Epithelial cell of prostate (primary cell): ENCODE data around the gene TTYH3.
"Not testable (repeated sequence)": the region's sequence is repeated elsewhere in the genome, so short reads cannot be mapped to it uniquely, and the experiment has no call there.

Experiments
- DNase-seq: peaks from one replicate; pipeline ENCODE4 v3.0.0-alpha.2; 2011; ENCODE audit warnings: low read depth, low spot score
- H3K27ac ChIP-seq: fragments of 450-650 bp; 2 replicates; pipeline ENCODE4 v1.5.1; 2017; ENCODE audit warnings: mild to moderate bottlenecking

Gene TTYH3

GRCh38 chr7:2602406-2603043, 29.3 kb upstream of the TTYH3 start:
- no peak overlapping the region for H3K27ac ChIP-seq
- DNase-seq: no peak

GRCh38 chr7:2603044-2603965, 28.5 kb upstream of the TTYH3 start:
- DNase-seq: no peak
- no peak overlapping the region for H3K27ac ChIP-seq

- no peak for DNase-seq
- H3K27ac ChIP-seq: no peak overlapping the region
Observed at GRCh38 chr7:2604608-2605174, 27.1 kb upstream of the TTYH3 start.

GRCh38 chr7:2605608-2606538, 25.9 kb upstream of the TTYH3 start:
- no peak overlapping the region for H3K27ac ChIP-seq
- DNase-seq: no peak

- no peak for DNase-seq
- H3K27ac ChIP-seq: no peak overlapping the region
Observed at GRCh38 chr7:2606539-2606936, 25.2 kb upstream of the TTYH3 start.

- H3K27ac ChIP-seq: no peak overlapping the region
- no peak for DNase-seq
Observed at GRCh38 chr7:2607122-2607922, 24.5 kb upstream of the TTYH3 start.

GRCh38 chr7:2607923-2608904, 23.6 kb upstream of the TTYH3 start:
- no peak overlapping the region for H3K27ac ChIP-seq
- no peak for DNase-seq

GRCh38 chr7:2608921-2609411, 22.8 kb upstream of the TTYH3 start:
- no peak overlapping the region for H3K27ac ChIP-seq
- no peak for DNase-seq

- not testable (repeated sequence) for H3K27ac ChIP-seq
Observed at GRCh38 chr7:2609646-2610045, 22.1 kb upstream of the TTYH3 start.

GRCh38 chr7:2610466-2610865, 21.3 kb upstream of the TTYH3 start:
- no peak for DNase-seq
- H3K27ac ChIP-seq: no peak overlapping the region

More at GRCh38 chr7:2609646-2610045, 22.1 kb upstream of the TTYH3 start:
- DNase-seq: not testable (repeated sequence)

GRCh38 chr7:2610898-2611297, 20.9 kb upstream of the TTYH3 start:
- no peak for DNase-seq
- H3K27ac ChIP-seq: no peak overlapping the region

- H3K27ac ChIP-seq: no peak overlapping the region
- no peak for DNase-seq
Observed at GRCh38 chr7:2611401-2611800, 20.4 kb upstream of the TTYH3 start.

- H3K27ac ChIP-seq: no peak overlapping the region
- DNase-seq: no peak
Observed at GRCh38 chr7:2611922-2612321, 19.9 kb upstream of the TTYH3 start.

- H3K27ac ChIP-seq: no peak overlapping the region
- DNase-seq: no peak
Observed at GRCh38 chr7:2612445-2613097, 19.2 kb upstream of the TTYH3 start.

GRCh38 chr7:2613098-2613930, 18.5 kb upstream of the TTYH3 start:
- DNase-seq: no peak
- no peak overlapping the region for H3K27ac ChIP-seq

GRCh38 chr7:2613931-2614600, 17.7 kb upstream of the TTYH3 start:
- H3K27ac ChIP-seq: no peak overlapping the region
- DNase-seq: no peak
